ENCODE data around the gene ZMAT3.
A peak's percentile ranks its signal among the peaks of the same experiment; 100 is the strongest.
"Not testable (repeated sequence)": the region's sequence is repeated elsewhere in the genome, so short reads cannot be mapped to it uniquely, and the experiment has no call there.

The ZMAT3 gene

DNA sequence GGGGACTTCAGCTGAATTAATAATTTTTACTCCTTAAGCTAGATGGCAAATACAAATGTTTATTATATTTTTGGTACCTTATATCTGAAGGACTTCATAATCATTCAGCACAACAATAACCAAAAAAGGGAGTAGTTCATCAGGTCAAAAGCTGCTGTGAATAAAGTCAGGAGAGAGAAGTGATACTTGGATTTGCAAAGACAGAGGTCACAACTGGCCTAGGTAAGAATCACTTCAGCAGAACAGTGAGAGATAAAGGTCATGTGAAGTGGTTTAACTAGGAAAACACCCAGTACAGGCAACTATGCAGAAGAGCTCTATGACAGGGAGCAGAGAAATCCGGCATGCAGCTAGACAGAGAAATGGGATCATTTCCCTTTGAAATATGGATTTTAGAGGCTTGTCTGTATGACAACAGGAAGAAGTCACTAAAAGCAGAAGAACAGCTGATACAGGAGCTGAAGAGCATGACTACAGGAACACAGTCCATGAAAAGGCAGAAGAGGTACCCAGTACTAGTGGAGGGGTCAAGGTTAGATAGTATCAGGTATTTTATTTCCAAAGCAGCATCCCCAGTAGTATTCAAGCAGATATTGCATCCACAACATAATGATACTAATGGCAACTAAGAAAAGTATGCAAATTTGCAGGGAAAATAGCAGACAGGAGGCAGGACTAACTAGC, 25.7 kb downstream of the ZMAT3 start:
- Histone ChIP-seq H3K9ac (ENCODE audit: low read length in 5 of 5) (peak overlapping the region in 1 of 5 donors; percentile 2), H3K27ac (ENCODE audit: low read depth, low read length) (no peak overlapping the region)

DNA sequence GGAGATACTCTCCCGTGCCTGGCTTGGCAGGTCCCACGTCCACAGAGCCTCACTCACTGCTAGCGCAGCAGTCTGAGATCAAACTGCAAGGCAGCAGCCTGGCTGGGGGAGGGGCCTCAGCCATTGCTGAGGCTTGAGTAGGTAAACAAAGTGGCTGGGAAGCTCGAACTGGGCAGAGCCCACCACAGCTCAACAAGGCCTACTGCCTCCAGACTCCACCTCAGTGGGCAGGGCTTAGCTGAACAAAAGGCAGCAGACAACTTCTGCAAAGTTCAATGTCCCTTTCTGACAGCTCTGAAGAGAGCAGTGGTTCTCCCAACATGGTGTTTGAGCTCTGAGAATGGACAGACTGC, 32.7 kb downstream of the ZMAT3 start:
- not testable (repeated sequence) for H3K9me3 ChIP-seq (ENCODE audit: control insufficient read depth in 5 of 5, low read length in 5 of 5); H3K36me3 ChIP-seq (ENCODE audit: control insufficient read depth in 5 of 5, insufficient read depth in 5 of 5, low read length in 5 of 5); H3K27me3 ChIP-seq (ENCODE audit: control insufficient read depth in 5 of 5, insufficient read depth in 4 of 5, low read length in 5 of 5); H3K9ac ChIP-seq (ENCODE audit: low read length in 5 of 5); H3K4me3 ChIP-seq (ENCODE audit: low read depth in 1 of 5, low read length in 5 of 5); H3K27ac ChIP-seq (ENCODE audit: low read depth, low read length)
- peaks cover 0 to 19% (median 9%) of the 10 kb centered on the region in 5 donors for H3K4me1 ChIP-seq (ENCODE audit: control insufficient read depth in 5 of 5, insufficient read depth in 5 of 5, low read length in 5 of 5)

More for the DNA sequence above, 25.7 kb downstream of the ZMAT3 start:
- Histone ChIP-seq H3K27me3 (ENCODE audit: control insufficient read depth in 5 of 5, insufficient read depth in 4 of 5, low read length in 5 of 5) (no peaks in the 10 kb centered on the region), H3K9me3 (ENCODE audit: control insufficient read depth in 5 of 5, low read length in 5 of 5) (no peaks in the 10 kb centered on the region), H3K4me3 (ENCODE audit: low read depth in 1 of 5, low read length in 5 of 5) (no peak overlapping the region), H3K36me3 (ENCODE audit: control insufficient read depth in 5 of 5, insufficient read depth in 5 of 5, low read length in 5 of 5) (no peaks in the 10 kb centered on the region), H3K4me1 (ENCODE audit: control insufficient read depth in 5 of 5, insufficient read depth in 5 of 5, low read length in 5 of 5) (peaks cover 0 to 9% (median 0%) of the 10 kb centered on the region in 5 donors)

- Histone ChIP-seq H3K27ac (ENCODE audit: low read depth, low read length) (no peak overlapping the region), H3K36me3 (ENCODE audit: control insufficient read depth in 5 of 5, insufficient read depth in 5 of 5, low read length in 5 of 5) (peaks cover 0 to 7% (median 0%) of the 10 kb centered on the region in 5 donors), H3K4me3 (ENCODE audit: low read depth in 1 of 5, low read length in 5 of 5) (no peak overlapping the region), H3K27me3 (ENCODE audit: control insufficient read depth in 5 of 5, insufficient read depth in 4 of 5, low read length in 5 of 5) (no peaks in the 10 kb centered on the region), H3K4me1 (ENCODE audit: control insufficient read depth in 5 of 5, insufficient read depth in 5 of 5, low read length in 5 of 5) (peaks cover 0 to 20% (median 9%) of the 10 kb centered on the region in 5 donors), H3K9ac (ENCODE audit: low read length in 5 of 5) (no peak overlapping the region), H3K9me3 (ENCODE audit: control insufficient read depth in 5 of 5, low read length in 5 of 5) (no peaks in the 10 kb centered on the region)
Observed at GRCh38 chr3:179038216-179038898, 33.3 kb downstream of the ZMAT3 start.

DNA sequence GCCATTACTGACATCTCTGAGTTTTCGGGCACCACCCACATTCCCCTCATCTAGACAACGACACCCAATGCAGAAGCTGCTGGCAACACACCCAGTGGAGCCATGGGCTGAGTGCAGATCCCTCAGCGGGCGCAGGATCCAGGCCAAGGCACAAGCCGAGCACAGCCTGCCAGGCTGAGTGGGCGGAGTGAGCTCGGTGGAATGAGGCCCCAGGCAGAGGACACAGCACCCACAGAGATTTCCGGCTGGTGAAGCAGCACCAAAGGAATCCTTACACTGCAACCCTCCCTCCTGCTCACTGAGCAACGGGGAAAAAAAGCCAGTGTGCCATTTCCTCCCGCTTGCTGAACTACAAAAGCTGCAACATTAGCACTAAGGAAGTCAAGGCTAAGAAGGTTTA, 34.3 kb downstream of the ZMAT3 start:
- Histone ChIP-seq H3K27ac (ENCODE audit: low read depth, low read length) (no peak overlapping the region), H3K9ac (ENCODE audit: low read length in 5 of 5) (peak overlapping the region in 1 of 5 donors; percentile 13), H3K36me3 (ENCODE audit: control insufficient read depth in 5 of 5, insufficient read depth in 5 of 5, low read length in 5 of 5) (peaks cover 0 to 7% (median 0%) of the 10 kb centered on the region in 5 donors), H3K4me1 (ENCODE audit: control insufficient read depth in 5 of 5, insufficient read depth in 5 of 5, low read length in 5 of 5) (peaks cover 0 to 20% (median 9%) of the 10 kb centered on the region in 5 donors), H3K27me3 (ENCODE audit: control insufficient read depth in 5 of 5, insufficient read depth in 4 of 5, low read length in 5 of 5) (no peaks in the 10 kb centered on the region), H3K4me3 (ENCODE audit: low read depth in 1 of 5, low read length in 5 of 5) (no peak overlapping the region), H3K9me3 (ENCODE audit: control insufficient read depth in 5 of 5, low read length in 5 of 5) (no peaks in the 10 kb centered on the region)

- Histone ChIP-seq H3K4me1 (ENCODE audit: control insufficient read depth in 5 of 5, insufficient read depth in 5 of 5, low read length in 5 of 5) (peaks cover 0 to 20% (median 9%) of the 10 kb centered on the region in 5 donors), H3K36me3 (ENCODE audit: control insufficient read depth in 5 of 5, insufficient read depth in 5 of 5, low read length in 5 of 5) (peaks cover 0 to 7% (median 0%) of the 10 kb centered on the region in 5 donors), H3K27ac (ENCODE audit: low read depth, low read length) (no peak overlapping the region), H3K9me3 (ENCODE audit: control insufficient read depth in 5 of 5, low read length in 5 of 5) (no peaks in the 10 kb centered on the region), H3K9ac (ENCODE audit: low read length in 5 of 5) (no peak overlapping the region), H3K4me3 (ENCODE audit: low read depth in 1 of 5, low read length in 5 of 5) (no peak overlapping the region), H3K27me3 (ENCODE audit: control insufficient read depth in 5 of 5, insufficient read depth in 4 of 5, low read length in 5 of 5) (no peaks in the 10 kb centered on the region)
Observed at GRCh38 chr3:179036626-179037300, 34.8 kb downstream of the ZMAT3 start.

DNA sequence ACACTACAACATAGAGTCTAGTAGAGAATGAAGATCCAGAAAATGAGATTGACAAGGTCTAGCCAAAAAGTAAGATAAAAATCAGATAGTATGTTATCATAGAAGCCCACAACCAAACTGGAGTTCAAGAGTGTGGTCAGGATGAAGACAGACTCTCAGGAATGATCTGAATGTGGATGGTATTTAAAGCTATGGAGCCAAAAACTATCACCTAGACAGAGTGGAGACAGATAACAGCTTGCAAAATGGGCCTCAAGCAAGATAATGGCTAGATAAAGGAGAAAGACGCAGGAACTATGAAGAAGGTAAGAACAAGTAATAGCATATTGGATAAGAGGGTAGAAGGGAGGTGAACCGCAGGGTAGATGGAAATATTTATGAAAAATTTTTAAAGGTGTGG, 35.4 kb downstream of the ZMAT3 start:
- no peak overlapping the region for H3K27ac ChIP-seq (ENCODE audit: low read depth, low read length)
- no peaks in the 10 kb centered on the region for H3K27me3 ChIP-seq (ENCODE audit: control insufficient read depth in 5 of 5, insufficient read depth in 4 of 5, low read length in 5 of 5)
- no peak overlapping the region for H3K9ac ChIP-seq (ENCODE audit: low read length in 5 of 5)
- H3K4me3 ChIP-seq (ENCODE audit: low read depth in 1 of 5, low read length in 5 of 5) = no peak overlapping the region
- H3K36me3 ChIP-seq (ENCODE audit: control insufficient read depth in 5 of 5, insufficient read depth in 5 of 5, low read length in 5 of 5) = peaks cover 0 to 7% (median 0%) of the 10 kb centered on the region in 5 donors
- peaks cover 0 to 20% (median 9%) of the 10 kb centered on the region in 5 donors for H3K4me1 ChIP-seq (ENCODE audit: control insufficient read depth in 5 of 5, insufficient read depth in 5 of 5, low read length in 5 of 5)
- H3K9me3 ChIP-seq (ENCODE audit: control insufficient read depth in 5 of 5, low read length in 5 of 5) = no peaks in the 10 kb centered on the region

DNA sequence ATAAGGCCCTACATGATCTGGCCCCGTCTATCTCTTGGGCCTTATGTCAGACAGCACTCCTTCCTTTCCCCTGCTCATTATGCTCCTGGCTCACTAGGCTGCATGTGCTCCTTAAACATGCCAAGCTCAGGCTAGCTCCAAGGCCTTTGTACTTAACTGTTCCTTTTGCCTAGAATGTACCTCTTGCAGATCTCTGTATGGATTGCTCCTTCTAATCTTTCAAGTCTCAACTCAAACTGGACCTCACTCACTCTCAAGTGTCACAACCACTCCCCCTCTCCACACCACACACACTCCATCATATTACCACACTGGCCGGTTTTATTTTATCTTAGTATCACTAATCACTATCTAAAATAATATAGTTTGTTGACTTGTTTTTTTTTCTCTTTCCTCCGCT, 36.4 kb downstream of the ZMAT3 start:
- Histone ChIP-seq H3K4me1 (ENCODE audit: control insufficient read depth in 5 of 5, insufficient read depth in 5 of 5, low read length in 5 of 5) (peaks cover 0 to 20% (median 9%) of the 10 kb centered on the region in 5 donors), H3K36me3 (ENCODE audit: control insufficient read depth in 5 of 5, insufficient read depth in 5 of 5, low read length in 5 of 5) (peaks cover 0 to 7% (median 0%) of the 10 kb centered on the region in 5 donors), H3K9me3 (ENCODE audit: control insufficient read depth in 5 of 5, low read length in 5 of 5) (no peaks in the 10 kb centered on the region), H3K9ac (ENCODE audit: low read length in 5 of 5) (no peak overlapping the region), H3K27me3 (ENCODE audit: control insufficient read depth in 5 of 5, insufficient read depth in 4 of 5, low read length in 5 of 5) (no peaks in the 10 kb centered on the region), H3K27ac (ENCODE audit: low read depth, low read length) (no peak overlapping the region), H3K4me3 (ENCODE audit: low read depth in 1 of 5, low read length in 5 of 5) (no peak overlapping the region)

DNA sequence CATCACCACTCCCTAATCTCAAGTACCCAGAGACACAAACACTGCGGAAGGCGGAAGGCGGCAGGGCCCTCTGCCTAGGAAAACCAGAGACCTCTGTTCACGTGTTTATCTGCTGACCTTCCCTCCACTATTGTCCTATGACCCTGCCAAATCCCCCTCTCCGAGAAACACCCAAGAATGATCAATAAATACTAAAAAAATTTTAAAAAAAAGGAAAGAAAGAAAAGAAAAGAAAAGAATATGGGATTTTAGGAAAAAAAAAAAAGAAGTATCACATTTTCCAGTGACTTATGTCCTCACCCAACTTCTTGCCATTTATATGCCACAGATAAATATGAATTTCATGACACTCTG, 38.3 kb downstream of the ZMAT3 start:
- H3K36me3 ChIP-seq (ENCODE audit: control insufficient read depth in 5 of 5, insufficient read depth in 5 of 5, low read length in 5 of 5); H3K27me3 ChIP-seq (ENCODE audit: control insufficient read depth in 5 of 5, insufficient read depth in 4 of 5, low read length in 5 of 5); H3K27ac ChIP-seq (ENCODE audit: low read depth, low read length); H3K9me3 ChIP-seq (ENCODE audit: control insufficient read depth in 5 of 5, low read length in 5 of 5); H3K9ac ChIP-seq (ENCODE audit: low read length in 5 of 5); H3K4me3 ChIP-seq (ENCODE audit: low read depth in 1 of 5, low read length in 5 of 5): not testable (repeated sequence)
- peaks cover 0 to 20% (median 9%) of the 10 kb centered on the region in 5 donors for H3K4me1 ChIP-seq (ENCODE audit: control insufficient read depth in 5 of 5, insufficient read depth in 5 of 5, low read length in 5 of 5)

GRCh38 chr3:179032454-179033303, 38.9 kb downstream of the ZMAT3 start:
- H3K36me3 ChIP-seq (ENCODE audit: control insufficient read depth in 5 of 5, insufficient read depth in 5 of 5, low read length in 5 of 5); H3K4me3 ChIP-seq (ENCODE audit: low read depth in 1 of 5, low read length in 5 of 5); H3K9ac ChIP-seq (ENCODE audit: low read length in 5 of 5); H3K27ac ChIP-seq (ENCODE audit: low read depth, low read length); H3K27me3 ChIP-seq (ENCODE audit: control insufficient read depth in 5 of 5, insufficient read depth in 4 of 5, low read length in 5 of 5); H3K9me3 ChIP-seq (ENCODE audit: control insufficient read depth in 5 of 5, low read length in 5 of 5): not testable (repeated sequence)
- peaks cover 0 to 17% (median 8%) of the 10 kb centered on the region in 5 donors for H3K4me1 ChIP-seq (ENCODE audit: control insufficient read depth in 5 of 5, insufficient read depth in 5 of 5, low read length in 5 of 5)
